NCI-H146 (cell line): ENCODE results near the gene DDR2.
A peak's percentile ranks its signal among the peaks of the same experiment; 100 is the strongest.

Source experiments
- DNase-seq: peaks from one replicate; lab custom pipeline; 2025; lab: John Stamatoyannopoulos, UW

DDR2 gene

DNA sequence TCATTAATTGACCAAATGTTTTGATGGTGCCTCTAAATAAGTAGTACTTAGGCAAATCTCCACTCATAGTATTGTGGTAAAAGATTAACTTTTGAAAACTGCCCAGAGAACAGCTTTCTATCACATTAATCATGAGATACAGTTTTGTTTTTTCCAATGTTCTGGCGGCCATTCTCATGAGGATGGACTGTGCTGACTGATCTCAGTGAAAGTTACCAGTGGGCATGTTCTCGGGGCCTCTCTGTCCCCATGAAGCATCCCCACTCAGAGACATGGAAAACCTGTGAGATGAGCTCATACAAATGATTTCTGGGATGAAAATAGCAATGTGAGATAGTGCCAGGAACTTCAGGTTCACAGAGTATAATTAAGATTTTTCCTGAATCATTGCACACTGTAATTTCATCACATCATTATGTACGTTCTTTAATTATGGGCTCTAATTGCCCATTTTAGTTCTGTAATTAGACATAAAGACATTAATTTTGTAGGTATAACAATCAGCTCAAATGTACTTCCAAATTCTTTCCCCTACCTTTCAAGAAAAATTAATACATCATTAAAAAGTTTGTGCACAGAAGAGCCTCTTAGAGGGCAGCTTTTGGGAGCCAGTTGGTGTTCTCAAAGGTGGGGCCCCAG, 40.5 kb downstream of the DDR2 start:
- no peak for DNase-seq

- no peak for DNase-seq
These were observed 41.9 kb downstream of the DDR2 start for GRCh38 chr1:162674034-162674608.

DNA sequence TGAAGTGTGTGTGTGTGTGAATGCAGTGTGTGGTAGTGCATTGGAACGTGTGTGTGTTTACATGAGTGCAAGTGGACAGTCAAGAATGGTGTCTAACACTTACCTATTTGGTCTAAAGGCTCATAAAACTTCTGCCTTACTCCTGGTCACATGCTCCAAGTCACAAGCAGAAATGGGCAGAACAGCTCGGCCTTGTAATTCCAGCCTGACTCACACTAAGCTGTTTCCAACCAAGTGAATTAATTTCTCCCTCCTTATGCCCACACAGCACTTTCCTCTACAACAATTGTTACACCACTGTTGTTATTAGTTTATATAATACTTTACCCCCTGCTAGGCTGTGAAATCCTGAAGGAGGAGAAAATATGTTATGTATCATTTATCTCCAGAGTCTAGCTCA, 43.8 kb downstream of the DDR2 start:
- DNase-seq, result no peak

- DNase-seq, result no peak
These were observed 44.5 kb downstream of the DDR2 start for GRCh38 chr1:162676750-162677149.

DNA sequence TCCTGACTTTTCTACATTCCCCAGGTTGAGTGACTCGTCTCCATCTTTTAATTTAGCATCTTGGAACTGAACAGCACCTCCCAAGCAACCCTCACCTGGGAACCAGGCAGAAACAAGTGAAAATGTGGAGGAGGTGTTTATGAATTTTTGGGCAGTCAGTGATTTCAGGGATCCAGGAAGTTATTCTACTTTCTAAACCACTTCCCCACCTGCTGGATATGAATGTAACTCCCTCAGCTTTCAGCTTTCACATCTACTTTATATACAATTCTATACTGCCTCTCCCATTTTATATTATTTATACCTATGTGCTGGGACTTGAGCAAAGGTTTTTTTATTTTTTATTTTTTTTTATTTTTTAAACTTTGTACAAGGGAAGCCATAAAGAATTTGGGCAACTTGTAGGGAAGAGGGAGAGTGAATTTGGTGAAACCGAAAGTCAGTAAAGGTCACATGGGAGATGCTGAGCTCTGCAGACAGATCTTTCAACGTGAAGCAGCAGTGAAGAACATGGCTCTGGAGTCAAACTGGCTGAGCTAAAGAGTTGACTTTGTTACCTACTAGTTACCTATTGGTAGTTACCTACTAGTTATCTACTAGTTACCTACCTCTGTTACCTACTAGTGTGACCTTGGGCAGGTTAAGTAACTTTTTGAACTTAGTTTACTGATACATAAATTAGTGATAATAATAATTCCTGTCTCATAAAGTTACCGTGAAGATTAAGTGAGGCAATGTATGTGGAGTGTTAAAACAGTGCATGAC, 45.5 kb downstream of the DDR2 start:
- no peak for DNase-seq

GRCh38 chr1:162678439-162678838, 46.2 kb downstream of the DDR2 start:
- DNase-seq, result no peak

DNA sequence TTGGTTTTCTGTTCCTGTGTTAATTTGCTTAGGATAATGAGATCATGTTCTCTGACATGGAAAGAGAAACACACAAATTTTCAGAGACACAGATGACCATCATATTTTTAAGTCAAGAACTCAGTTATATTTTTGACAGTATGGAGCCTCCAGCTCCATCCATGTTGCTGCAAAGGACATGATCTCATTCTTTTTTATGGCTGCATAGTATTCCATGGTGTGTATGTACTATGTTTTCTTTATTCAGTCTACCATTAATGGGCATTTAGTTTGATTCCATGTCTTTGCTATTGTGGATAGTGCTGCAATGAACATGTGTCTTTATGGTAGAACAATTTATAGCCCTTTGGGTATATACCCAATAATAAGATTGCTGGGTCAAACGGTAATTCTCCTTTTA, 47.0 kb downstream of the DDR2 start:
- no peak for DNase-seq

DNA sequence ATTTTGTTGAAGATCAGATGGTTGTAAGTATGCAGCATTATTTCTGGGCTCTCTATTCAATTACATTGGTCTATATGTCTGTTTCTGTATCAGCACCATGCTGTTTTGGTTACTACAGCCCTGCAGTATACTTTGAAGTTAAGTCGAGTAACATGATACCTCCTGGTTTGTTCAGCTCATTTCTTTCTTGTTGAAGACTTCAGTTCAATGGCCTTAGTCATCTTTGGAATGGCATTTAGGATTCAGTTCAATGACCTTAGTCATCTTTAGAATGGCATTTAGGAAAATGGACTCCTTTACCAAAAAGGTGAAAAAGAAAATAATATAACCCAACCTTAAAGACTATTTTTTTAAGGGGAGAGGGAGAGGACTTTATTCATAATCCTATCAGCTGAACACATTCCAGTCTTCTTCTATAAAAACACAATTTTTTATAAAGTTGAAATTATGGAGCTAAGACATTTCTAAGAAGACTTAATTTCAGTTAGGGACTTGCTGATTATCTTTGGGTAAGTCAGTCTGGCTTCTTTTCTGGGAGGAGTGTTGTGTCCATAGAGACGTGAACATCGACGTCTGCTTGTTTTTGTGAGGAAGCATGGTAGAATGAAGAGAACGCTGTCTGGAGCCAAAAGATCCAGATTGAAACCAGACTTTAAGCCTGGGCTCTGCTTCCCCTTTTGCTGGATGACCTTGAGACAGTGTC, 48.3 kb downstream of the DDR2 start:
- no peak for DNase-seq

DNA sequence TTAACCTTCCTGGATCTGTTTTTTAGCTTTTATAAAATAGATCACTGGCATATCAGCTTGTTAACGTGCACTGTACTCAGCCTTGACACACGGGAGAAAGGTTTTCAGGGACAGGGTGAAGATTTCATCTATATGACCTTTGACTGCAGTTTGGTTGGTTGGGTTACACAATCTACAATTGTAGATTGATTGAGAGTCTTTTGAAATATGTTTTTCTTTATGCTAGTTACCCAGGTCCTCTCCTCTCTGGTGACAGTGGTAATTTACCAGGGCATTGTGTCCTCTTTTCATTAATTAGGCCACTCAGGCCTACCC, 48.8 kb downstream of the DDR2 start:
- no peak for DNase-seq

- no peak for DNase-seq
These were observed 49.8 kb downstream of the DDR2 start for GRCh38 chr1:162682013-162682419.

- DNase-seq, result no peak
These were observed 55.6 kb downstream of the DDR2 start for GRCh38 chr1:162687870-162688269.

GRCh38 chr1:162688521-162688920, 56.3 kb downstream of the DDR2 start:
- DNase-seq, result no peak

DNA sequence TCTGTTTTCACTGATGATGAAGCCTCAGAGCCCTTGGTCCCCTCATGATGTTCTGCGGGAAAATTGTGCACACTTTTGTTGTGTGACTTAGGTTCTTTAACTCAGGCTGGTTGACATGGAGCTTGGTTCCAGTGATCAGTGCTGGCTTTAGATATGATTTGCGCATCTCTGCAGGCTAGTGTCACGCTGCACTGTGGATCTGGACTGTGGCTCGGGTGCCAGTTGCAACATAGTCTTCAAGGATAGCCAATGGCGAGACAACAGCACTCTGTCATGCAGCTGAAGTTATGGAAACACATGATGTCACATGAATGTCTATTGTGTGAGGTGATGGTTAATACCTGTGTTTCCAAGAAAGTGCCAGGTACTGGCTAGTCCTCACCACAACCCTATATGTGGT, 56.7 kb downstream of the DDR2 start:
- DNase-seq, result no peak

- DNase-seq, result no peak
These were observed 57.7 kb downstream of the DDR2 start for GRCh38 chr1:162689745-162690671.

DNA sequence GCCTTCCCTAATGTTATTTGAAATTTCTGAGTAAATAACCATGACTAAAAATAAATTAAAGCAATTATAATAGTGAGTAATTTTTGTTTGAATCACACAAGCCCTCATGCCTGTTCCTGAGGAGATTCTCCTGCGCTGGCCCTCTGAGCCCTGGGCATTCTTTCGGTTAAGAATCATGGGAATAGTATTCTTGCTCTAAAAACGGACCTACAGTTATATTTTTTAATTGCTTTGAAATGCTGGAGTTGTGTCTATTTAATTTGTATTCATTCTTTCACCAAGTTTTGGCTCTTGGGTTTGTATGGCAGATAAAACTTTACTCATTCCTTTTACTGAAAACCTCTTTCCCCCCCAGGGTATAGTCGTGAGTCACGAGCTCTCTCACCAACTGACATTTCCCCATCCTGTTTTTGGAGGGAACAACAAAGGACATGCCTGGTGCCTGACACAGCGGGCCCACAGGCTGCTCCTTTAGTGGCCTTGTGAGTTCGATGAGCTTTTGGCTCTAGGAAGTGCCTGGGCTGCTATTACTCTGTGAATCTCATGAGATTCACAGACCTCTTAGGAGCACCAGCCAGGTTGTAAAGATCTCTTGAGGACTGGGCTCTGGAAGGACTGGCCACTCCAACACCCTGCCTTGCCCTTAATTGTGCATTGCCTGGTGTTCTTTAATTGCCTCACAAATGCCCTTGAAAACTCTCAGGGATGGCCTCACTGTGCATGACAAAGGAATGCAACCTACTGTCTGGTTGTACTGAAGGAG, 58.6 kb downstream of the DDR2 start:
- no peak for DNase-seq

DNA sequence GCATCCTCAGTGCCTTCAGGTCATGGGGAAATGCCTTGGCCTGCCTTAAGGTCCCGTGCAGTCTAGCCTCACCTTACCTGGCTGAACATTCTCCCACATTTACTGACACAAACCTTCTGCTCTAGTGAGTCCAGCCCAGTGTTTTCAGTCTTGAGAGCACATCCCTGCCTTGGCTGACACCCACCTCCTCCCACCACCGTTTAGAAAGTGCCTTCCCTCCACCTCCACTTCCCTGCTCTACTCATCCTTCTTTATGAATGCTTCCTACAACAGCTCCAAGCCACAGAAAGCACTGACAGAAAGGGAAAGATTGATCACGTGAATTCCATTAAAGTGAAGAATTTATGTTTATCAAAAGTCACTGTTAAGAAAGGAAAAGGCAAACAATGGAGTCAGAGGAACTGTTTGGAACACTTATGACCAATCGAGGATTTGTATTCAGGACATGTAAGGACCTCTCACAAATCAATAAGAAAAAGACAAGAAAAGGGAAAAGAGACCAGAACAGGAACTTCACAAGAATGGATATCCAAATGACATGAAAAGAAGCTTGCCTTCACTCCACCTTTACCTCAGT, 59.8 kb downstream of the DDR2 start:
- DNase-seq, result no peak

DNA sequence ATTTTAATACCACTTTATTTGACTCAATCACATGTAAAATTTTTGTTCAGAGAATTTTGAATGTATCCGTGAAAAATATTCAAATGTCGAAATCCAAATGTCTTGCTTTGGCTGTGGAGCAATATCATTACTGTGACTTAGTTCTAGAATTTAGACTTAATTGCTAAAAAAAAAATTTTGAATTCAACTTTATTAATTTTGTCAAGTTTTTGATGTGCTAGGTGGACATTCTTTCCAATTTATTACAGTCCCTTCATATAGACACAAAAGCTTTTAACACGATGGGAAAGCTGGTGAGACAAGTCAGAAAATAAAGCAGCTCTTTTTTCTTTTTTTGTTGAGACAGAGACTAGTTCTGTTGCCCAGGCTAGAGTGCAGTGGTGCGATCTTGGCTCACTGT, 62.6 kb downstream of the DDR2 start:
- DNase-seq, result no peak

DNA sequence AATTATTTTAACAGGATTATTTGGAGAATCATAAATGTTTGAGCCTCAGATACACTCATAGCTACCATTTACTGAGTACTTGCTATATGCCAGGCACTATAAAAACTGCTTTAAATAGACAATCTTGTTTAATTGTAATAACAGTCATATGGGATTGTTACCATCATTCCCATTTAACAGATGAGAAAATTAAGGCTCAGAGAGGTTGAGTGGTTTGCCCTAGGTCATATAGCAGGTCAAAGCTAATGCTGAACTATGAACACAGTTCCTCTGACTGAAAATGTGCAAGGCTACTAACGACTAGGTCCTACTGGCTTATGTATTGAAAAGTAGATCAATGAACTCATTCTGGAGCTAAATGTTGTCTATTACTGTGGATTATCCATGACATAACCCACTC, 63.4 kb downstream of the DDR2 start:
- no peak for DNase-seq

DNA sequence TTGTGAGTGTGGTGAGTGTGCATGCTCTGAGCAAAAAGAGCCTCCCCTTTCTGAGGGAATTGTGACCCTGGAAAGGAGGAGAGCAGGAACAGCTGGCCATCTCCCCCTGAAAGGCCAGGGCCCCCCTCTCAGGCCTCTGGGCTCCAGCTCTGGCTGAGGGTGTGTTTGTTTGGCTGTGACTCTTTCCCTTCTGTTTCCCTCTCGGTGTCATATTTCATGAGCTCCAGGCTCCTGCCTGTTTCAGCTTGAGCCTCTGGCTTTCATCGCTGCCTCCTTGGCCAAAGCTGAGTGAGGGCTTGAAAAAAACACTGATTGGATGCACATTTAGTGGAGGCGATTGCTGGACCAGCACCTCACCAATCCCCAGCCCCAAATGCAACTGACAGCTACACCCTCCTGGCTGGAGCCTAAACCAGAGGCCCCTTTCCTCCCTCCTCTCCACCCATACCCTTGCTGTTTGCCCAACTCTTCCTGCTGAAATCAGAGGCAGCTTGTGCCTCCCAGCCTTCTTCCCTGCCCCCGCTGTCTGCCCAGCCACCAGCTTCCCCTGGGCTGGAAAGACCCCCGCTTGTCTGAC, 64.1 kb downstream of the DDR2 start:
- DNase-seq, result peak; percentile 79

- DNase-seq, result no peak
These were observed 65.1 kb downstream of the DDR2 start for GRCh38 chr1:162697140-162697895.
